ENCODE results near the gene HTR1A.

HTR1A gene

DNA sequence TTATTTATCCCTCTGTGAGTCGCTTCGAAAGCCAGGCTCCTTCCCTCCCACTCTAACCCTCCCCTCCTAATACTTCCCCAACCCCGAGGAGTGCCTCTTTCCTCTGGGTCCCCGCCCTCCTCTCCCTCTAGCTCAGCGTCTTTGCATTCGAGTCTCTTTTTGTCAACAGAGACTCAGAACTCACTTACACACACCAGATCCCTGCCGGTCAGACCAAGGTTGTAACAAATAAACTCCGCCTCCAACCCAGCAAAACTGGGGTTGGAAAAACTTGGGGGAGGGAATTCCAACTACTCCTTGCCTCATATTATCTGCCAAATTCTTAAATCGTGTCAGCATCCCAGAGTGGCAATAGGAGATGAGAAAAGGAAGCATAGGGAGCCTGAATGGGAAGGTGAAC, at the start of gene HTR1A:
HTR1A (minus strand) TSS at position 167 of the 400 bp plus-strand sequence. CDS start 726 bp downstream, outside the sequence.
- no peak for DNase-seq

DNA sequence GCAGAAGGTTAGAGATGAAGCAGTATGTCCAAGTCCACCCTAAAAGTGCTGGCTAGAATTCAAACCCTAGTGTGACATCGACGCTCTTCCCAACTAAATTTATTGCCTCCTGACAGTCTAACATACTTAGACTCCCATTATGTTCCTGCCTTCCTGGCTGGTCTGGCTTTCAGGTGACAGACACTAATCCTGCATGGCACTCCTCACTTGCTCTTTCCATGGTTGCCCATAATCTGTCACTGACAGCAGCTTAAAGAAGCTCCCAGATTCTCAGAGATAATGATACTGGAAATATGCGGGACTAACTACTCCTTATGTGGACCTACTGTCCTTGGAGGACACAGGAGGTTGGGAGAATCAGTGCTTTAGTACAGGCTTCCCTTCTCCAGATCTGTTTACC, 41.7 kb upstream of the HTR1A start:
- DNase-seq, result no peak

DNA sequence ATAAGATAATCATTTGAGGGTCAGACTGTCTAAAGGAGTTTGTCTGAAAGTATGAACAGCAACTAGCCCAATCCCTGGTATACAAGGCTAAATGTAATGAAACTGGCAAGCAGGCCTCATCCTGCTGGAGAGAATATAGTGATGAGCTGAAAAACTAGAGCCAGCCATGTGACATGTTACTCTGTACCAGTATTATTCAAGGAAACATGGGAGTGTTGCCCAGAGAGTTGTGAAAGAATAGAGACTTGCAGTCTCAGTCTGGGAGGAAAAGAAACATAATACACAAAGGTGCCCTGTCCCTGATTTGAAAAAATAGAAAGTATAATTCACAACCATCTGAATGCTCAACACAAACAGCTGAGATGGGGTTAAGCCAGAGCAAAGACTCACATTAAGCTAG, 37.9 kb upstream of the HTR1A start:
- no peak for DNase-seq

DNA sequence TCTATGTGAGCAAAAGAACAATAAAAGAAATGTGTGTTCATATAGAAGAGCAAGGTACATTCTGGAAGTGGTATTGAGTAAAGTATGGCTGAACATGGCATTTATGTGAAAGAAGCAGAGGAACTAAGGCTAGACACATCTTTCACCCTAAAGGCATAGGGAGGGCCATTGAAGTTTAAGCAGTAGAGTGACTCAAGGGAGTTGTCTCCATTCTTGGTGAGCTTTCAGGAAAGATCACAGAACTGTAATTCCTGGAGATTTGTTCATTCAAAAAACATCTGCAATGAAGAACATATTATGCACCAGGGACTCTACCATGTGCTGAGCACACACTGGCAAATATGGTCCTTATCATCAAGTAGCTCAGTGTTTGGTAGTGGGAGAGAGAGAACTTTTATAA, 24.8 kb upstream of the HTR1A start:
- DNase-seq, result no peak

DNA sequence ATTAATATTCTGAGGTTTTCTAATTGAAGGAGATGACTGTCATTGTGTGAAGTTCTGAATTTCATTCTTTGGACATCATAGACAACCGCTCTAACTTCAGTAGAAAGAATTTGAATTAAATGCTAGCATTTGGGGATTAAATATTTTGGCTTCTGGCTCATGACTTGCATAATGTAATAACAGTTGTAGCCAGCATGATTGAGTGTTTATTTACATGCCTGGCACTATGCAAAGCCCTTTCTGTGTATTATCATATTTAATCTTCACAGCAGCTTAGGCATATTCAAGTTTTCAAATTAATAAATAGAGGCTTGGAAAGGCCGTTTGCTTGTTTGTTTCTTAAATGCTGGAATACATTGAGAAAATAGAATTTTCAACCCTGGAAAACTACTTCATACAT, 19.6 kb upstream of the HTR1A start:
- DNase-seq, result no peak

DNA sequence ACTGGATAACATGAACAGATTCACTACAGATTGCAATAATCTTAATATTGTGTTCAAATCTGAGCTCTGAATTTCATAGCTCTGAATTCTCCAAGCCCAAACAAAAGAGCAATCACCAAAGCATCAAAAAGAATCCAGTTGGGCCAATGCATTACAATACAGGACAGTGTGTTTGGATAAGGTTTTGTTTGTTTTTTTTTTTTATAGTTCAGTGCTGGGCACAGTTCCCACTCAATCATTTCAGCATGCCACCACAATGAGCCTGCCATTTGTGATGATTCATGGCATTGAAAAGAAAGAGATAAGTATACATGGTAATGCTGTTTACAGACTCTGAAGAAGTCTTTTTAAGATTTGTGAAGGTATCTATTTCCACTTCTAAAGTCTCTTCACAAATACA, 1.7 kb upstream of the HTR1A start:
- DNase-seq, result no peak

DNA sequence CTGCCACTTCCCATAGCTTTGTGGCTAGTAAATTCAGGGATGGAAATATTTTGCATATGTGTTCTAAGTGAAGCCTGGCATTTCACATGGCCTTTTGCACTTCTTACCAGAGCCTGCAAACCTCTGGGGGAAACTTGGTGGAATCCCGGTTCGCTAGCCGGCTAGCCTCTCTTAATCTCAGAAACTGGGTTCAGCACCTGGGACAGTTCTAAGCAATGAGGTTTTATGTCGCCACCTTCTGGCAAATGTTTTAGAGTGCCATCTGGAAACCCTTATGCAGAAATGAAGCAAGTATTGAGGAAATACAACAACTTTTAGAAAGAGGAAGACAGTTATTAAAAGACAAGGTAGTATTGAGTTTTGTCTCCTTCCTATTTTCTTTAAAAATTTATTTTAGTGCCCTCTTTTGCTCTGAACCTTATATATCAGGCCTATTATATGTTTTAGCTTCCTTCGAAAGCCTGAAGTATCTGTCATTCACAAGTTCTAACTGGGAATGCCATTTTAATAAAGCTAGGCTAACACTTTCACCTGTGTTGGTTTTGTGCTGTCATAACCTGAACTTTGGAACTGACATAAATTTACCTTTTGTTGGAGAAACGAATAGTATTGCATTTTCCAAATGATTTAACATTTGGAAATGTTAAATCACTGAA, 963 bp upstream of the HTR1A start:
- DNase-seq, result no peak

DNA sequence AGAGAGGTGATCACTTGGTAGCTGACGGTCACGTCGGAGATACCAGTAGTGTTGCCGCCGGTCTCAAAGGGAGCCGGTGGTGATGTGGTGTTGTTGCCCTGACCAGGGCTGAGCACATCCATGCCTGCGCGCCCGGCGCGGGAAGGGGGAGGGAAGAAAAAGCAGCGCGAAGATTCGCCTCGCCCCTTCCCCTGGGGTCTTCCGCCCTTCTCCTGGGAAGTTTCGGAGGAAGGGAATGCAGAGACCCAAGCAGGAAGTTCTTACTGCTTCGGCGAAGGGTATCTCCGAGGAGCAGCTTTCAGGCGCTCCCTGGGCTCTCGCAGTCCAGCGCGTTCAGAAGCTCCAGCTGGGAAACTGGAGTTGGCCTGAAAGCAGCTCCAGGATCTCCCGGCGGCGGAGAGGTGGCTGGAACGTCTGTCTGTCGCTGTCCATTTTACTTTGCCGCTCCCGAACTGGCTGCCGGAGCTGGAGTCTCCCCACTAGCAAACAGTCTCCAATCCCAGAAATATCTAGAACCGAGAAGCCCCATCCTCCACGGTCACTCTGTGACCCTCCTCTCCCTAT, 565 bp downstream of the HTR1A start:
- DNase-seq, result no peak

DNA sequence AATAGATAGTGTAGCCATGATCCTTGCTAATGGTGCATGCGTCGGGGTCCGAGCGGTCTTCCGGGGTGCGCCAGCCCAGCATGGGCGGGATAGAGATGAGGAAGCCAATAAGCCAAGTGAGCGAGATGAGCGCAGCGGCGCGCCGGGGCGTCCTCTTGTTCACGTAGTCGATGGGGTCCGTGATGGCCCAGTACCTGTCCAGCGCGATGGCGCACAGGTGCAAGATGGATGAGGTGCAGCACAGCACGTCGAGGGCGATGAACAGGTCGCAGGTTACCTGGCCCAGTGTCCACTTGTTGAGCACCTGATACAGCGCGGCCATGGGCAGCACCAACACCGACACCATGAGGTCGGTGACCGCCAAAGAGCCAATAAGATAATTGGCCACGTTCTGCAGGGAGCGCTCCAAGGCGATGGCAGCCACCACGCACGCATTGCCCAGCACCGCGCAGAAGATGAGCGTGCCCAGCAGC, 1.1 kb downstream of the HTR1A start:
- no peak for DNase-seq

DNA sequence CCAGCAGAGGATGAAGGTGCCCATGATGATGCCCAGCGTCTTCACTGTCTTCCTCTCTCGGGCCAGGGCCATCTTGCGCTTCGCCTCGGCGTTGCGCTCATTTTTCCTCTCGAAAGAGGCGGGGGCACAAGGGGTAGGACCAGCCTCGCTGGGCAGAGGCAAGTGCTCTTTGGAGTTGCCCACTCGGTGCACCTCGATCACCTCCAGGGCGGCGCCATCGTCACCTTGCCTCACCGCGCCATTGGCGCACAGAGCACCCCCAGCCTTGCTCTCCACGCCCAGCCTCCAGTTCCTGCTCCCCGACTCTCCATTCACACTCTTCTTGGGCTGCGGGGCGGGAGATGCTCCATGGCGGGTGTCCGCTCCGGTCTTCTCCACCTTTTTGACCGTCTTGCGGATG, 1.6 kb downstream of the HTR1A start:
- no peak for DNase-seq

DNA sequence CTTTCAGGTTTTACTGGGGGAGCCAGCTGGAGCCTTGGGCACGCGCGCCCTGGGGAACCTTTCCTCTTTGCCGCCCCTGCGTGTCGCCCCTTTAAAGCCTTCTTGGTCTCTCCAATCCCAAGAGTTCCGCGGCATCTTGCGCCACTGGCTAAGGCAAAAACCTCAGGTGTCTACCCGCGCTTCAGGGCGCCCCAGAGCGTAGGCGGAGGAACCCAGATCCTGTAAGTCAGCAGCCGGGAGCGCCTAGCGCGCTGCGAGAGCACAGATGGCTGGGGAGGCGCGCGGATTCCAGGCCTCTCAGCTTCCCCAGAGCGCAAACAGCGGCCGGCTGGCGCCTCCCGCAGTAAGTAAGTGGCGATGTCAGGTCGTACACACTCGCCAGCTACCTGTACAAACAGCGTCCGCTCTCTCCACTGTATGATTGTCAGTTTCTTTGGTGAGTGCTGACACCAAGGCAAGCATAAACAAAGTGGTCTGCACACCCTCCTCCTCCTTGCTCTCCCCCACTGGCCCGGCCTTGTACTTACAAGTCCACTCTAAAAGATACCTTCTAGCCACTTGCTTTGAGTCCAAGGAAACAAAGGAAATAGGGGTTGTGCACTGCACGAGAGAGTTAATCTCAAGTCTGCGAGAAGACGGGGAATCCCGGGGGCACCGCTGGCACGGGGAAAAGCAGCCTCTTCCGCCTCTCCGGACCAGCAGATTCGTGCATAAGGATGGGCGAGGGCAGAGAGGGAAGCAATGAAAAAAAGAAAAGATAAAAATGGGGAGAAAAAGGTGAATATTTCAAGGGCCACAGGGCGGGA, 2.9 kb downstream of the HTR1A start:
- DNase-seq, result no peak

DNA sequence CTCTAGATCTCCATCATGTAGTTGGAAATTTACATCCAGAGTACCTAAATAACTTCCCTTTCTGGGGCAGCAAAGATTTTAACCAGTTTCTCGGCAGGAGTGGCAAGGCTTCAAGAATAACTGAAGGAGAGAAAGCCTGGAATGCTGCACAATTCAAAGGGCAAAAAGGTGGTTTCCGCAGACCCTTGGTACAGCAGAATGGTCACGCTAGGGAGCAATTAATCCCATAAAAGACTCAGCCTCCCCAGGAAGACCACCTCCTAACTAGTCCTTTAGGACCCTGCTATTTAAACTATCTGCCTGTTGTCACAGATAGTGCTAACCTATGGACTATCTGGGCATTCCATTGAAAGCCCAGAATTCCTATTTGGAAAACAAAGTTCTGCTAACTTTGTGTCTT, 3.6 kb downstream of the HTR1A start:
- DNase-seq, result no peak

DNA sequence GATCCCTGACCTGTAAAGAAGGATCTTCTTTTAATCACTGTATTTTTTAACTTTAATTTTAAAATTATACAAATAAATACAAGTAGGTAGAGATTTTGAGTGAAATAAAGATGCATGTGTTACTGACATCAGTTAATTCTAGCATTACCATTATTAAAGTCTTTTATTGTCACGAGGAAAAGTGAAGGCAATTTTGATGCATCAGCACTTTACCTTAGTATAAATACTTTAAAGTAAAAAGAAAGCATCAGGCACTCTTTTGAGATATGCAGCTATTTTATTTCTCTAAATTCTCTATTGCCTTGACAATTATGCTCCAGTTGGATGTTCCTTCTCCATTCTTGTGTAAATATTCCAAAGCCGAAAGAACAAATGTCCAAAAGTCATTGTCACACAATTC, 4.6 kb downstream of the HTR1A start:
- no peak for DNase-seq

DNA sequence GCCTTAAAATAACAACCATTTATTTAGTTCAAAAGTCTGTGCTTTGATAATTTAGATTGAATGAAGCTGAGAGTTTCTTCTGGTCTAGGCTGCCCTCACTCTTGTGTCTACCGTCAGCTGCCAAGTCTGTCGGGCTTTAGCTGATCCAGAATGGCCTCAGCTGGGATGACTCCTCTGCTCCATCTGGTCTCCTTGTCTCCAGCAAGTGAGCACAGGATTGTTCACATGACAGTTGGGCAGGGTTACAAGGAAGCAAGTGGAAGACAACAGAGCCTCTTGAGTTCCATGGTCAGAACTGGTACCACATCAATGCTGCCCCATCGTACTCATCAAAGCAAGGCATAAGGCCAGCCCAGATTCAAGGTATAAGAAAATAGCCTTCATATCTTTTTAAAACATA, 9.0 kb downstream of the HTR1A start:
- DNase-seq, result no peak

DNA sequence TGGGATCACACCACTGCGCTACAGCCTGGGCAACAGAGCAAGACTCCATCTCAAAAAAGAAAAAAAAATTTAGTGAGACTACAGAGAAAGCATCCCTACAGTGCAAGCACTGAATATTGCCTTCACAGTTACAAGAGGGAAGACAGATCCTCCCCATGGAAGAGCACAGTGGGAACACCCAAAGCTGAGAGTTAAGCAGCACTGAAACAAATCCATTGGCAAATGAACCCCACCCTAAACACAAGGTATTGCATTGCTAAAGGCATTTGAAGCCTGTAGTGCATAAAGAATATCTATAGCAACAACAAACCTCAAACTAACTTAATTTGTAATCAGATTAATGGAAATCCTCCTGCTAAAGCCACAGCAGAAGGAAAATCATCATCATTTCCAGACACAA, 27.1 kb downstream of the HTR1A start:
- DNase-seq, result no peak

DNA sequence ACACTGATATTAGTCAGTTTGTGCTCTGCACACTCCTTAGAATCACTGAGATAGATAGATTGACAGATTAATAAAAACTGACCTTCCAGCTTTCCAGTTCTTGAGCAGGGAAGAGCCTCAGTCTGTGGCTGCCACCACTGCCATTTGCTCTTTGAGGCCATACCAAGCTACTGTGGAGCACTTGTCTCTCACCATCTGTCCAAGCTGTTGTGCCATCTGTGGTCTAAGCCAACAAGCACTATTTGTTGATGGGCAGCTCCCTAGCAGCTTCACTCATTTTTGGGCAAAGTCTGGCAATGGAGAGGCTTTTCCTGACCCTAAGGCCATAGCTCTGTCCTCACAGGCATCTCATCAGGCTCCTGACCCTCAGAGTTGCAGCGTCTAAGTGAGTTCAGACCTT, 30.4 kb downstream of the HTR1A start:
- no peak for DNase-seq

DNA sequence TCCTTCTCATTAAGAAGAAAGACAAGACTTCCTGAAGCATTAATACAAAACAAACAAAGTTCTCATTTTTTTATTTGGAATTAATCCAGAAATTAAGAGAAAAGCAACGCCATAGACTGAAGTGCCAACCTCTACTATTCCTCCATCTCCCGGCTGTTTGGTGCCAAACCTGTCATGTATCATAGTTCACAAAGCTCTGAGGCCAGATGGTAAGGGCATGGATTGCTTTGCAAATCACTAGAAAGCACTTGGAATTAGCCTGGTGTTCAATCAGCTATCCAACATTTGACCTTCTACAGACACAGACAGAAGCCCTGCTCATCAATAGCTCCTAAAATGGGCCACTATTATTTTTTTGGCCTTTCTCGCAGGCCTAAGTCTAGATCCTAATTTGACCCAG, 33.8 kb downstream of the HTR1A start:
- no peak for DNase-seq

DNA sequence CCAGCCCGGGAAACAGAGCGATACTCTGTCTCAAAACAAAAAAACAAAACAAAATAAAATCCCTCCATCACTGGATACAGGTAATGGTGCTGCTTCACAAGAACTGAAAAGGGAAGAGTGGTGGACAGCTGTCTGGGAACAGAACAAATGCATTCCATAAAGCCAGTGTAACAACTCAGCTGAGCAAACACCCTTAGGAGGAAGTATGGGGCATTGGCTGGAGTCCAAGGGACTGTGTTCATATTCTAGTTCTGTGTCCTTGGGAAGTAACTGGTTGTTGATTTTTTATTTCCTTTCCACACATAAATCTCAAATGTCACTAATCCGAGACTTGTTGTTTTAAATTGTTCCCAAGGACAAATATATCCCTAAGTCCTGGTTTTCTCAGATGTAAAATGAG, 38.3 kb downstream of the HTR1A start:
- no peak for DNase-seq

DNA sequence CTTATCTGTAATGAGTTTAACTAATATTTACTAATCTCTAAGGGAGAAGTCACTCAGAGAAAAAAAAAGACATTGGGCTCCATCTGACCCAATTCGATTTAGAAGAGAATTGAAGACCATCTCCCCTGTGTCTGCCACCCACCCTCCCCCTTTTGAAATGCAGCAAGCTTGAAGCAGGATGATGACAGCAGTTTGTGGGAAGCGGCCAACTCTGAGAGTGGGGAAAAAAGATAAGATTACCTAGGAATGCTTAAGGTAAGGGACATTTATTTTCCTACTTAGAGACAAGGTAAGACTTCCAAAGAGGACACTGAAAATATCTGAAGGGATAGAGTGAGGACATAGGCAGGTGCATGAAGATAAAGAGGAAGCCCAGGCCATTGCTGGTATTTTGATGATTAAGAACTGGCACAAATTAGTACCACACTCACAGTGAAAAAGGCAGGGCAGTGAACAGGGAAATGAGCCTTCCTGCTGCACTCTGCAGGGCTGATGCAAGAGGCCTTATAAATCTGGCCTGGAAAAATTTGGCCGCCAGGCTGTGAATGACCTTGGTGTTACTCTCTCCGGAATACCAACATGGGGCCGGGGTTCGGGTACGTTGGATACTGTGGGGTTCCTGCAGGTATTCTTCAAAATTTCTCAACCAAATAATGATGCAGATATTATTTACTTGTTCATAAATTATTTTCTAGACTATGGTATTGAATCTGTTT, 42.3 kb downstream of the HTR1A start:
- no peak for DNase-seq

DNA sequence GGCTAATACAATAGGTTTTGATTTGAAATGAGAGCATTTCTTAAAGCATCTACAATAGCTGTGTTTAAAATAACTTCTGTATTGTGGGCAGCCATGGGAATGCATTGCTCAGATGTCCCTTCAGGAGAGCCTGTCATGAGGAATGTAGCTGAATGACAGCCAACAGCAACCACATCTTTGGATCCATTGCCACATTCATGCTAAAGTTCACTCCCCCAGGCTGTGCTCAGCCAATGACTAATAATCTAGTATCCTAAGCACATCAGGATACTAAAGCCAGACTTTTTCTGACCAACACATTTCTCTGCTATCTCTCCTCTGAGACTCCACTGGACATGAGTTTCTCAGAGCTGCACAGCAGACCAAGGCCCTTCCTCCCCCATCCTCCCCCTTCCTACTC, 45.5 kb downstream of the HTR1A start:
- DNase-seq, result no peak

DNA sequence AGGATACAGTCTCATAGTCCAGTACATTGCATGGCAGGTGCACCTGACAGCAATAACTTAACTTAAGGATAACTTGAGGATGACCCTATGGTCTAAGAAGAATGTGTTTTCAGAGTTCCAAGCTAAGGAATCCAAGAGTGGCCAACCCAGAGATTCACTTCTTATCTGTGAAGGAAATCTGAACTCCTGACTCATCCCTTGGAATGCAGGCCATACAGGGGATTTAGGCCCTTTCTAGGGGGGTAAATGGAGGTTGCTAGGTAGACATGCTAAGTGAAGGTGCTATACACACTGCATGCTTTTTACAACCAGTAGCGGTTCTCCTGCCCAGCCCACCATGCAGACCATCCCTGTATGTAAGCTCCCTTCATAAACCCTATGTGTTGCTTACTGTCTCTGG, 50.4 kb downstream of the HTR1A start:
- DNase-seq, result no peak
